Endodermal cell (in vitro differentiated cells): ENCODE measurements around the gene CLDN4. TPM values are rescaled to one million over a fixed set of nuclear protein-coding genes. Genes with fewer than 3 reads are reported as not detected.

Experiments
- DNase-seq: peaks from one replicate; pipeline ENCODE4 v3.0.0-alpha.2; 2017
- H3K27ac ChIP-seq: 2 replicates; pipeline ENCODE4 v1.5.1; 2013; ENCODE audit warnings: mild to moderate bottlenecking, low read depth, low read length, moderate library complexity
- H3K27me3 ChIP-seq: 2 replicates; pipeline ENCODE4 v1.6.1; 2013; ENCODE audit warnings: mild to moderate bottlenecking, low read length, moderate library complexity; ENCODE audit not compliant: insufficient read depth, control insufficient read depth, poor library complexity, severe bottlenecking
- H3K36me3 ChIP-seq: 2 replicates; pipeline ENCODE4 v1.7.0; 2013; ENCODE audit warnings: mild to moderate bottlenecking, low read length, moderate library complexity; ENCODE audit not compliant: control insufficient read depth, insufficient read depth
- H3K4me1 ChIP-seq: one replicate; pipeline ENCODE4 v1.7.0; 2013; ENCODE audit warnings: low read length; ENCODE audit not compliant: control insufficient read depth, insufficient read depth
- H3K4me3 ChIP-seq: 2 replicates; pipeline ENCODE4 v1.5.1; 2013; ENCODE audit warnings: mild to moderate bottlenecking, low read length, moderate library complexity
- H3K9ac ChIP-seq: 2 replicates; pipeline ENCODE4 v1.6.1; 2013; ENCODE audit warnings: mild to moderate bottlenecking, low read length, moderate library complexity; ENCODE audit not compliant: poor library complexity, severe bottlenecking; ENCODE audit errors: extremely low read depth
- H3K9me3 ChIP-seq: 2 replicates; pipeline ENCODE4 v1.6.1; 2013; ENCODE audit warnings: mild to moderate bottlenecking, low read length, moderate library complexity; ENCODE audit not compliant: control insufficient read depth
- H3K27ac Mint-ChIP-seq: 2 replicates; pipeline ENCODE4 v1.8.0; 2020; ENCODE audit warnings: mixed read lengths
- H3K27me3 Mint-ChIP-seq: 2 replicates; pipeline ENCODE4 v1.8.0; 2021; ENCODE audit warnings: mild to moderate bottlenecking, mixed read lengths; ENCODE audit not compliant: insufficient read depth
- H3K36me3 Mint-ChIP-seq: 2 replicates; pipeline ENCODE4 v1.8.0; 2020; ENCODE audit warnings: low read depth, mixed read lengths
- H3K4me1 Mint-ChIP-seq: 2 replicates; pipeline ENCODE4 v1.8.0; 2020; ENCODE audit warnings: mixed read lengths
- H3K4me3 Mint-ChIP-seq: 2 replicates; pipeline ENCODE4 v1.8.0; 2020; ENCODE audit warnings: mild to moderate bottlenecking, moderate library complexity, mixed read lengths
- H3K9me3 Mint-ChIP-seq: 2 replicates; pipeline ENCODE4 v1.8.0; 2020; ENCODE audit warnings: mild to moderate bottlenecking, mixed read lengths
- WGBS, 2 experiments: methylation state at CpG; one replicate each; pipeline versions ENCODE4 v1.1.5 to v1.1.7; 2013; ENCODE audit warnings: missing lambda C conversion rate in 2 of 2, mixed read lengths in 1 of 2; ENCODE audit not compliant: insufficient coverage in 1 of 2, insufficient read length in 1 of 2; 5-methylcytosine and 5-hydroxymethylcytosine counted together
- total RNA-seq, 2 donors: library from RNA; stranded (reverse); fragmentation: NEBNext Ultra II Directional in 1 of 2; extraction: Animal tissue kit (Norgen Biotek cat#: 25700) in 1 of 2; gene quantifications; 2 replicates in 1 of 2; 3 replicates in 1 of 2; pipeline ENCODE4 v1.2.1, GENCODE V29; 2021
- TF ChIP-seq, protein P1 (sequence below): fragments of 200-600 bp; sonication (generic); conservative IDR thresholded peaks from 2 replicates; pipeline ENCODE4 v1.5.0; 2021; ENCODE audit warnings: antibody characterized with exemption, mild to moderate bottlenecking

The CLDN4 gene
- total RNA-seq, 2 donors from 2014 or later = 5.6 to 9.7 TPM

GRCh38 chr7:73812996-73813395, 17.8 kb upstream of the CLDN4 start:
- WGBS, 2 experiments = 83 to 92% methylated on average over 2 to 3 of the region's 3 CpGs
- H3K27ac ChIP-seq = no peak overlapping the region
- H3K27ac Mint-ChIP-seq = no peak overlapping the region

DNA sequence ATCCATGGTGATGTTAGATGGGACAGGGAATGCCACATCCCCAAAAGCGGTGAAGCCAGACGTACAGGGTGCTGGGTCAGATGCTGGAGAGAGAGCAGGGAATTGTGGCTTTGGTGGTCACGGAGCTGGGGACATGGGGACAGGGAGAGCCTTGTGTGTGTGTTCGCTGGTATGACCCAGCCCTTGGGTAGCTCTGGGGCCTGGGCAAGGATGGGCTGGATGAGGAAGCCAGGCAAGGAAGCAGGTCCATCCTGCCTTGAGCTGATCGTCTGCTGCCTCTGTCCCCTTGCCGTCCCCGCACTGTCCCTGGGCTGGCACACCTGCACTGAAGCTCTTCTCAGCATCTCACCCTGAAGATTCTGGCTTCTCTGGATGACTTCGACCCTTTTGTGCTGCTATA, 15.4 kb upstream of the CLDN4 start:
- H3K27ac ChIP-seq = no peak overlapping the region
- no peak overlapping the region for H3K9ac ChIP-seq
- H3K27me3 Mint-ChIP-seq = peaks cover 2% of the 10 kb centered on the region
- H3K4me3 ChIP-seq = no peak overlapping the region
- no peak overlapping the region for H3K27ac Mint-ChIP-seq
- TF ChIP-seq, protein P1, sequence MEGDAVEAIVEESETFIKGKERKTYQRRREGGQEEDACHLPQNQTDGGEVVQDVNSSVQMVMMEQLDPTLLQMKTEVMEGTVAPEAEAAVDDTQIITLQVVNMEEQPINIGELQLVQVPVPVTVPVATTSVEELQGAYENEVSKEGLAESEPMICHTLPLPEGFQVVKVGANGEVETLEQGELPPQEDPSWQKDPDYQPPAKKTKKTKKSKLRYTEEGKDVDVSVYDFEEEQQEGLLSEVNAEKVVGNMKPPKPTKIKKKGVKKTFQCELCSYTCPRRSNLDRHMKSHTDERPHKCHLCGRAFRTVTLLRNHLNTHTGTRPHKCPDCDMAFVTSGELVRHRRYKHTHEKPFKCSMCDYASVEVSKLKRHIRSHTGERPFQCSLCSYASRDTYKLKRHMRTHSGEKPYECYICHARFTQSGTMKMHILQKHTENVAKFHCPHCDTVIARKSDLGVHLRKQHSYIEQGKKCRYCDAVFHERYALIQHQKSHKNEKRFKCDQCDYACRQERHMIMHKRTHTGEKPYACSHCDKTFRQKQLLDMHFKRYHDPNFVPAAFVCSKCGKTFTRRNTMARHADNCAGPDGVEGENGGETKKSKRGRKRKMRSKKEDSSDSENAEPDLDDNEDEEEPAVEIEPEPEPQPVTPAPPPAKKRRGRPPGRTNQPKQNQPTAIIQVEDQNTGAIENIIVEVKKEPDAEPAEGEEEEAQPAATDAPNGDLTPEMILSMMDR = no peak
- 92 to 95% methylated on average over 6 to 8 of the region's 8 CpGs for WGBS, 2 experiments
- H3K4me3 Mint-ChIP-seq = no peak overlapping the region
- no peaks in the 10 kb centered on the region for H3K9me3 ChIP-seq
- H3K36me3 Mint-ChIP-seq = no peaks in the 10 kb centered on the region
- H3K27me3 ChIP-seq = no peaks in the 10 kb centered on the region
- no peaks in the 10 kb centered on the region for H3K4me1 Mint-ChIP-seq
- H3K4me1 ChIP-seq = no peaks in the 10 kb centered on the region
- no peaks in the 10 kb centered on the region for H3K36me3 ChIP-seq
- no peaks in the 10 kb centered on the region for H3K9me3 Mint-ChIP-seq
- DNase-seq = no peak

More at GRCh38 chr7:73812996-73813395, 17.8 kb upstream of the CLDN4 start:
- no peak overlapping the region for H3K4me3 ChIP-seq
- no peaks in the 10 kb centered on the region for H3K9me3 Mint-ChIP-seq
- TF ChIP-seq, protein P1 = no peak
- H3K4me1 Mint-ChIP-seq = no peaks in the 10 kb centered on the region
- H3K27me3 ChIP-seq = no peaks in the 10 kb centered on the region
- no peak overlapping the region for H3K9ac ChIP-seq
- no peaks in the 10 kb centered on the region for H3K36me3 Mint-ChIP-seq
- peaks cover 2% of the 10 kb centered on the region for H3K27me3 Mint-ChIP-seq
- no peaks in the 10 kb centered on the region for H3K9me3 ChIP-seq
- DNase-seq = no peak
- no peak overlapping the region for H3K4me3 Mint-ChIP-seq
- H3K4me1 ChIP-seq = no peaks in the 10 kb centered on the region
- H3K36me3 ChIP-seq = no peaks in the 10 kb centered on the region

DNA sequence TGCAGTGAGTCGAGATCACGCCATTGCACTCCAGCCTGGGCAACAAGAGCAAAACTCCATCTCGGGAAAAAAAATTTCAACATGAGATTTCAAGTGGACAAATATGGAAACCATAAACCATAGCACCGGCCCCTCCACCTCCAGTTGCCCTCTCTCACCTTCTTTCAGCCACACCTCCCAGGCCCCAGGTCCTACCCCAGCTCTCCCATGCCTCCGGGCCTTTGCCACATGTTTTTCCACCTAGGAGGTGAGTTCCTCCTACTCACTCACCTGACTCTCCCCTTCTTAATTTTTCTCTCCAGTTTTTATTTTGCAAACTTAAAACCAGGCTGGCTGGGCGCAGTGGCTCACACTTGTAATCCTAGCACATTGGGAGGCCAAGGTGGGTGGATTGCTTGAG, 13.7 kb upstream of the CLDN4 start:
- WGBS, 2 experiments = 96% methylated on average over 5 to 6 of the region's 6 CpGs
- DNase-seq = peak; percentile 22

More for the DNA sequence above, 13.7 kb upstream of the CLDN4 start:
- Mint-ChIP-seq H3K27me3 (no peaks in the 10 kb centered on the region), H3K27ac (no peak overlapping the region), H3K4me3 (no peak overlapping the region), H3K4me1 (no peaks in the 10 kb centered on the region), H3K9me3 (no peaks in the 10 kb centered on the region), H3K36me3 (no peaks in the 10 kb centered on the region)
- Histone ChIP-seq H3K9me3 (no peaks in the 10 kb centered on the region), H3K9ac (no peak overlapping the region), H3K4me3 (no peak overlapping the region), H3K36me3 (no peaks in the 10 kb centered on the region), H3K27ac (no peak overlapping the region), H3K4me1 (no peaks in the 10 kb centered on the region), H3K27me3 (no peaks in the 10 kb centered on the region)
- TF ChIP-seq, protein P1 = no peak
